ENCODE measurements around the gene UBAP1L. TPM values are rescaled to one million over a fixed set of nuclear protein-coding genes. Genes with fewer than 3 reads are reported as not detected.

UBAP1L gene
- total and polyA plus RNA-seq, 2 experiments from 2014 or later, result 1.6 to 5.1 TPM

DNA sequence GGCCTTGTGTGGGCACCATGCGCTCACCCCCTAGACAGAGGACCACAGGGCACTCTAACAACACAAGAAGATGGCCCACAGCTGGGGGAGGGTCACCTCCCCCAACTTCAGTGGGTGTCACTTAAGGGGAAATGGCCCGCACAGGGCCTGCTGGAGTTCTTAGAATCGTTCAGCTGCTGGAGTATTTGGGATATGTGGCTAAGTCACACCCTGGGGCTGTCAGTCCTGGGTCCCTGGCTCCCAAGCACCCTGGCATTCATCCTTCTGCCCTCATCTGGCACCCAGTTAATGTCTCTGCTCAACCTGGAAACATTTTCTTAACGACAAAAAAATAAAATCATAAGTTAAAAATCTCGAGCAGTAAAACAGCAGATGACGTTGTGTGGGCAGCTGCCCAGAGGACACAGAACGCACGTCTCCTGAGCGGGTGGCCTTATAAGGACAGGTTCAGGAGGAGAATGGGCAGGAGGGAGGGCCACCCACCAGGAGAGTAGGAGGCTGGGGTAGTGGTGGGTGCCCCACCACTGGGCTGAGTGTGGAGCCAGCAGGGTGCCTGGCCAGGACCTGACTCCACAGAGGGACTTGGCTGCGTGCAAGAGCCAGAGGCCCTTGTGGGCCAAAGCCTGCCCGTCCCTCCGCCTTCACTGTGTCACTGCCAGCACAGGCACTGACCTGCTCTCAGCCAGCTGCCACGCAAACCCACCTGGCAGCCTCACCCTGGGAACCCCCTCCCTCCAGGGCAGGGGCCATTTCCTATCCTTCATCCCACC, 26.9 kb downstream of the UBAP1L start:
- H3K4me3 ChIP-seq, result no peak overlapping the region
- H3K27me3 ChIP-seq, result no peaks in the 10 kb centered on the region
- H3K4me1 ChIP-seq (ENCODE audit: low read depth), result peaks cover 25% of the 10 kb centered on the region
- H3K9me3 ChIP-seq (ENCODE audit: low read depth), result no peaks in the 10 kb centered on the region
- no peak for DNase-seq (ENCODE audit: low read depth in 1 of 2, low spot score in 1 of 2)
- H3K36me3 ChIP-seq, result no peaks in the 10 kb centered on the region
- no peak for TF ChIP-seq CTCF (IDR thresholded peaks at IDR 0.05; ENCODE audit: low read depth, low read length)
- peak overlapping the region; percentile 70 for H3K27ac ChIP-seq

GRCh38 chr15:65087411-65087810, 27.6 kb downstream of the UBAP1L start:
- Histone ChIP-seq H3K4me3 (no peak overlapping the region), H3K4me1 (ENCODE audit: low read depth) (peaks cover 32% of the 10 kb centered on the region), H3K36me3 (no peaks in the 10 kb centered on the region), H3K9me3 (ENCODE audit: low read depth) (no peaks in the 10 kb centered on the region), H3K27me3 (no peaks in the 10 kb centered on the region), H3K27ac (peak overlapping the region; percentile 30)
- no peak for DNase-seq (ENCODE audit: low read depth in 1 of 2, low spot score in 1 of 2)
- no peak for TF ChIP-seq CTCF (IDR thresholded peaks at IDR 0.05; ENCODE audit: low read depth, low read length)

DNA sequence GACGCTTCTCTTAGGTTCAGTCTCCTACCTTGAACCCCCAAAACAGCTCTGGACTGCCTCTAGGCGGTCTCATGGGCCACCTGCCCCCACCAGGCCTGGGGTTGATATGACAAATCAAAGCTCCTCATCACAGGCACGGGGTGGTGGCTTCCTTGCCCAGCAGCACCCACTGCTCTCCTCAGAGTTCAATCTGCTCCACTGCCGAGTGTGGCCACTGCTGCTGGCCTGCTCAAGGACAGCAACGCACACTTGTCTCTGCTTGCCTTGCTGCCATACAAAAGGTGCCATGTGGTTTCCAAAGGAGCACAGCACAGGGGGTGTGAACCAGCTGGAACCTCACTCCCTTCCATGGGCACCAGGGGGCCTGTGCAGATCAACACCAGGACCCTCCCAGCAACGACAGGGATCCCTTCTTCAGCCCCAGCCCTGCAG, 28.3 kb downstream of the UBAP1L start:
- TF ChIP-seq CTCF (IDR thresholded peaks at IDR 0.05; ENCODE audit: low read depth, low read length), result no peak
- Histone ChIP-seq H3K36me3 (no peaks in the 10 kb centered on the region), H3K9me3 (ENCODE audit: low read depth) (no peaks in the 10 kb centered on the region), H3K27ac (no peak overlapping the region), H3K4me1 (ENCODE audit: low read depth) (peaks cover 39% of the 10 kb centered on the region), H3K4me3 (no peak overlapping the region), H3K27me3 (no peaks in the 10 kb centered on the region)
- DNase-seq (ENCODE audit: low read depth in 1 of 2, low spot score in 1 of 2), result no peak

GRCh38 chr15:65085990-65086679, 28.9 kb downstream of the UBAP1L start:
- H3K4me1 ChIP-seq (ENCODE audit: low read depth), result peaks cover 43% of the 10 kb centered on the region
- DNase-seq (ENCODE audit: low read depth in 1 of 2, low spot score in 1 of 2), result peak in 1 of 2 donors; percentile 62
- no peak overlapping the region for H3K27ac ChIP-seq
- H3K9me3 ChIP-seq (ENCODE audit: low read depth), result no peaks in the 10 kb centered on the region
- no peak overlapping the region for H3K4me3 ChIP-seq
- H3K36me3 ChIP-seq, result no peaks in the 10 kb centered on the region
- no peaks in the 10 kb centered on the region for H3K27me3 ChIP-seq
- TF ChIP-seq CTCF (IDR thresholded peaks at IDR 0.05; ENCODE audit: low read depth, low read length), result peak; percentile 45

DNA sequence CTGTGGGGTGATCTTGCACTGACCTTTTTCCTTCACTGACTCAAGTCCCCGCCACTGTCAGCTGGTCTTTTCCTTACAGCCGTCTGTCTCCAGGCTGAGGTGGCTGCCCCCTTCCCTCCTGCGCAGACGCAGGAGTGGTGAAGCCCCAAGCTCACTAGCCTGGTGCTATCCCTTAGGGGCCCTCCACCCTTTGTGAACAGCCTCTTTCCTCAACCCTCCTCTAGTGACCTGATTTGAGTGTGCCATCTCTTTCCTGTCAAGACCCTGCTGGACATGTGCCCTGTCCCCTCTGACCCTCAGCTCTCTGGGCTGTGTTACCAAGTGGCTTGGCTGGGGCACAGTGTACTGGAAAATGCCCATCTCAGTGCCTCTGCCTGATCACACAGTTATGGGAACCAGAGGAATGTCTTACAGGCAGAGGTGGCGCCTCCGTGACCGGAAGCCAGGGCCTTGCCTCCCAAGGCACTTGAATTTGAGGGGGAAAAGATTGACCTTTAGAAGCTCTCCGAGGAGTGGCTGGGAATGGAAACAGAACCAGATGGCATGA, 29.7 kb downstream of the UBAP1L start:
- Histone ChIP-seq H3K27ac (no peak overlapping the region), H3K27me3 (no peaks in the 10 kb centered on the region), H3K9me3 (ENCODE audit: low read depth) (no peaks in the 10 kb centered on the region), H3K4me1 (ENCODE audit: low read depth) (peaks cover 49% of the 10 kb centered on the region), H3K4me3 (no peak overlapping the region), H3K36me3 (no peaks in the 10 kb centered on the region)
- no peak for DNase-seq (ENCODE audit: low read depth in 1 of 2, low spot score in 1 of 2)
- no peak for TF ChIP-seq CTCF (IDR thresholded peaks at IDR 0.05; ENCODE audit: low read depth, low read length)
